DMS79 (cell line): ENCODE results near the gene PRIM1.
"Not testable (repeated sequence)": the region's sequence is repeated elsewhere in the genome, so short reads cannot be mapped to it uniquely, and the experiment has no call there.

Experiments
- DNase-seq: peaks from one replicate; lab custom pipeline; 2025; lab: John Stamatoyannopoulos, UW

The PRIM1 gene

DNA sequence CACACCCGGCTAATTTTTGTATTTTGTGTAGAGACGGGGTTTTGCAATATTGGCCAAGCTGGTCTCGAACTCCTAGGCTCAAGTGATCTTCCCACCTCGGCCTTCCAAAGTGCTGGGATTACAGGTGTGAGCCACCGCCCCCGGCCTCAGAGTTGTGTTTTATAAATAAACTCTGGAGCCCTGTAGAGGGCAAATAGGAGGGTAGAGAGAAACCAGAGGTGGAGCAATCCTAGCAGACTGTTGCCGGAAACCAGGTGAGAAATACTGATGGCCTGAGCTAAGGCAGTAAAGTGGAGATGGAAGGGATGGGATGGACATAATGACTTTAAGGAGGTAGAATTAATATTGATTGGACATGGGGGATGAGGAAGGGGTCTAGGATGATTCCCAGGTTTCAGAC is 8.3 kb upstream of the PRIM1 start:
- DNase-seq: no peak

DNA sequence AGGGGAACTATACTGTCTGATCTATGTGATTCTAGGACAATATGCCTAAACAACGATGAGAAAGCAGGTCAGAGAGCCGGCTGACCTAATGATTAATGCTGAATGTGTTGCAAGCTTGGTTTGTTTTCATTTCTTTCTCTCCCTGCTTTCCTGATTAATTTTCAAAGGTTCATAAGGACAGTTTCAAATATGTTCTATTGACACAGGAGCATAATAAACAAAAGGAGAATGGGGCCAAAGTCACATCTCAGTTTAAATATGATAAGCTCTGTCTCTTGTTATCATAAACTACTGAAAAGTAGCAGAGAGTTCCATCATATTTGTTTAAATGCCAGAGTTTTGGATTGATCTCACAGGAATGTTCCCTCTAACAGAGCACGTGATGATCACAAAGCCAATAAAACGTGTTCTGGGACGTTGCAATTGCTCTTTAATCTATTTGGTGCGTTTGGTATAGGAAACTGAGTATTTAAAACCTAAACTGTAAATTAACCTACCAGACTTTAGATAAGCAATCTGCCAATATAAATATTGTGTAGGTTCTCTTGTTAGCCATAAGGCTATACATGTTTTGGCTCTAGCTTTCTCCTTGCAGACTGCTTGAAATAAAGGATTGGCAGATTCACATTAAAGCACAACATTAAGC is 7.3 kb upstream of the PRIM1 start:
- DNase-seq: no peak

DNA sequence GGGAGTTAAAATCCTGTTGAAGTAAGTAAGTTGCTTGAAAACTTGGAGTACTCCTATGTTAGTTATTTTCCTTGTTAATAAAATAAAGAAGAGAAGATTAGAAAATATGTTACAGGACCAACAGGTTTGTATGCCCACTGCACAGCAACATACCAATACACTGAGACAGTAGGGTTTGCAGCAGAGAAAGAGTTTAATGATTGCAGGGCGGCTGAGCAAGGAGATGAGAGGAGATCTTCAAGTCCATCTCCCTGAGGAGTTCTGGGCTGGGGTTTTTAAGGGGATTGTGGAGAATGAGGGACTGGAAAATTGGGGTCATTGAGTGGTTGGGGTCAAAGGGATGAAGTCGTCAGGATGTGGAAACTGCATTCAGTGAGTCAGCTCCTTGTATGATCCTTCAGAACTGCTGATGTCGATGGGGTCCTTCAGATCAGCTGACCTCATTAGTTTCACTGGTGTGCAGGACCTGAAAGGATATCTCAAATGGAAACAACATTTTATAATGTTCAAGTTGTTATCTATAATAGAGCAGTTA is 6.7 kb upstream of the PRIM1 start:
- no peak for DNase-seq

DNA sequence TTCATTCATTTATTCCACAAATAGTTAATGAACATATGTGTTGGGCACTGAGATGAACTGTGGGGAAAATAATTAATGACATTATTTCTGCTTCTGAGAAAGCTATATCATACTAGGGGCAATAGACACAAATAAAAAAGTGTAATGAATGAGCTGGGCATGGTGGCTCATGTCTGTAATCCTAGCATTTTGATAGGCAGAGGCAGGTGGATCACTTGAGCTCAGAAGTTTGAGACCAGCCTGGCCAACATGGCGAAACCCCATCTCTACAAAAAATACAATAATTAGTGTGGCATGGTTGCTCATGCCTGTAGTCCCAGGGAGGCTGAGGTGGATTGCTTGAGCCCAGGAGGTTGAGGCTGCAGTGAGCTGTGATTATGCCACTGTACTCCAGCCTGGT is 5.8 kb upstream of the PRIM1 start:
- DNase-seq: not testable (repeated sequence)

DNA sequence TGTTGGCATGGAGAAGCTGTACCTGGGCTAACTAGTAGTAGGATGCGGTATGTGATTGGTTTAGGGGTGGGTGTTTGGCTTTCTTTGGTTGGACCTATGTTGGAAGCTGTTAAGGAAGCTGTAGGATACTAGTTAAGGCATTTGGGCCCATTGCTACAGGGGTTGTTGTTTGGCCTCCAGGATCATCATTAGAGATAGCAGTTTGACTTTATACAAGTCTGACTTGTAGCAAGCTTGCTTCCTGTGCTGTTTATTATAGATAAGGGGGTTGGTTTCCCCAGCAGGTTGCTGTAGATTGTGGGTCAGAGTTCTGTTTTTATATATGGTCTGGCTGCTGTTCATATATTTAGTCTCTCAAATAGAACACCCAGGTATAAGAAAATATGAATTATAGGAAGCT is 1.4 kb upstream of the PRIM1 start:
- no peak for DNase-seq

DNA sequence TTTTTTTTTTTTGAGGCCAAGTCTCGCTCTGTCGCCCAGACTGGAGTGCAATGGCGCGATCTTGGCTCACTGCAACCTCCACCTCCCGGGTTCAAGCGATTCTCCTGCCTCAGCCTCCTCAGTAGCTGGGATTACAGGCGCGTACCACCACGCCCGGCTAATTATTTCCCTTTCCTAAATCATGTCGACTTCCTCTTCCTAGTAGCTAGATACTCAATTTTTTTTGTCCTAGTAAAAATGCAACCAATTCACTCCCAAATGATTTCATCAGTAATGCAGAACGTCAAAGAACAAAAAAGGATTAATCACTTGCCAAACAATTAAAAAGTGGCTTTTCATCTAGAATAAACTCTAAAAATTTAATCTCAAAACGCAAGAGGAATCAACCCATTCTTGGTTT is 1.5 kb downstream of the PRIM1 start:
- not testable (repeated sequence) for DNase-seq

DNA sequence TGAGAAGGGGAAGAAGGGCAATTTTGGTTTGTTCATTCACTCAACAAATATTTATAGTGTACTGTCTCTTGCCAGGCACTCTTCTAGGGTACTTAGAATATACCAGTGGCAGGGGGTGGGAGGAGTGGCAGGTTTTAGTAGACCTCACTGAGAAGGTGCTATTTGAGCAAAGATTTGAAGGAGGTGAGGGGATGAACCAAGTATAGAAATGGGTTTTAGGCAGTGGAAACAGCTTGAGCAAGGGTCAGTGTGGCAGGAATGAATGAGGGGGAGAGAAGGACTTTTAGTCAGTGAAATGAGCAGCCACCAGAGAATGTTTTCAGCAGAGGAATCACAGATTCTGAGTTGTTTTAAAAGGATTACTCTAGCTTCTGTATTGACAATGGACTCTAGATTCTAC is 2.3 kb downstream of the PRIM1 start:
- DNase-seq: no peak

DNA sequence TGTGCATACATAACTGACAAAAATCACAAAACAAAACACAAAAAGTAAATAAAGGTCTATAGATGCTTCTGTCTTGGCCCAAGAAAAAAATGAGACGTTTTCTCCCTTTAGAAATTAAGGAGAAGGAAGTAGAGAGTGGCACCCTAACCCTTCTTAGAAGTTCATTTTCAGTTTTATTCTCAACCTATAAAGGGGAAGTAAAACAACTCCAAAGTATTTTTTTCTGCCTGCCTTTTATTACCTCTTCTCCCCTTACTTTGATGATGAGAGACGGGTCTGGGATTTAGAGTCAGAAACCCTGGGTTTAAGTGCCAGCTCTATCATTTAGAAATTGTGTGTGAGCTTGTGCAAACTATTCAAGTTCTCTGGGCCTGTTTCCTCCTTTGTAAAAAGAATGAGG is 2.8 kb downstream of the PRIM1 start:
- no peak for DNase-seq

DNA sequence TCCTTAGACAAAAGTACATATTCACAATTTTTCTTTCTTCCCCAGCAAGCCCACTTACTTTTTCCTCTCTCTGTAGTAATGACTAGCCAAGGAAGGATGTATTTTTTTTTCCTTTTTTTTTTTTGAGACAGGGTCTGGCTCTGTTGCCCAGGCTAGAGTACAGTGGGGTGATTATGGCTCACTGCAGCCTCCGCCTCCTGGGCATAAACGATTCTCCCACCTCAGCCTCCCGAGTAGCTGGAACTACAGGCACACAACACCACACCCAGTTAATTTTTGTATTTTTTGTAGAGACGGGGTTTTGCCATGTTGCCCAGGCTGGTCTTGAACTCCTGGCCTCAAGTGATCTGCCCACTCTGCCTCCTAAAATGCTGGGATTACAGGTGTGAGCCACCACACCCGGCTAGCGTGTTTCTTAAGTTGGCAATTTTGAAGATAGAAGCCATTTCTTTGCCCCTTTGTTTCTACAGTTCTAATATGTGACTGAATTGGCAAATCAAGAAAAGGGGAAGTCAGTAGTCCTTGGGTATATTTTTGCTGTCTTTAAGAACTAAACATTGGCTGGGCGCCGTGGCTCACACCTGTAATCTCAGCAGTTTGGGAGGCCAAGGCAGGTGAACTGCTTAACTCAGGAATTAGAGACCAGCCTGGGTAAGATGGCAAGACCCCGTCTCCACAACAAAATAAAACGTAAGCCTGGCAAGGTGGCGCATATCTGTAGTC is 23.8 kb downstream of the PRIM1 start:
- DNase-seq: no peak

DNA sequence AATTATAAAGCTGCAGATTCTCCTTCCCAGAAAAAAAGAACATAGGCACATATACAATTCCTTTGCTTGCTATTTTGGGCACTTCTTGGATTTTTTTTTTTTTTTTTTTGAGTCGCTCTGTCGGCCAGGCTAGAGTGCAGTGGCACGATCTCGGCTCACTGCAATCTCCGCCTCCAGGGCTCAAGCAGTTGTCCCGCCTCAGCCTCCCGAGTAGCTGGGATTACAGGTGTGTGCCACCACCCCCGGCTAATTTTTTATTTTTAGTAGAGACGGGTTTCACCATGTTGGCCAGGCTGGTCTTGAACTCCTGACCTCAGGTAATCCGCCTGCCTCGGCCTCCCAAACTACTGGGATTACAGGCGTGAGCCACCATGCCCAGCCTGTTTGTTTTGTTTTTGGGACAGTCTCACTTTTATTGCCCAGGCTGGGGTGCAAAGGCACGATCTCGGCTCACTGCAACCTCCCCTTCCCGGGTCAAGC is 25.9 kb downstream of the PRIM1 start:
- not testable (repeated sequence) for DNase-seq

DNA sequence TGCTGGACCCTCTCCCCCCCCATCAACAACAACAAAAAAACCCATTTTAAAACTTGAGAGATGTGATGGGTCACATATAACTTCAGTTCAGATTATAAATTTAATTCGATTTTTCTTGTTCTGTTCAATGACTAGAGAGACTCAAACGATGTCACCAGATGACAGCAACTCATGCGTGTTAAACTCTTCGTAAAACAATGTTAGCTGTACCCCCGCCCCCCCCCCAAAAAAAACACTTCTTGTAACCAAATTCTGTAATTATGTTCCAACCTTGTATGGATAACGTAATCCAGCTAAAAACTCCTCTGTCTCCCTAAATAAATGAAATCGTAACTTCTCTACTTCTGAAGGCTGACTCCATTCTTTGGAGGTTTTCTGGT is 26.4 kb downstream of the PRIM1 start:
- DNase-seq: no peak

DNA sequence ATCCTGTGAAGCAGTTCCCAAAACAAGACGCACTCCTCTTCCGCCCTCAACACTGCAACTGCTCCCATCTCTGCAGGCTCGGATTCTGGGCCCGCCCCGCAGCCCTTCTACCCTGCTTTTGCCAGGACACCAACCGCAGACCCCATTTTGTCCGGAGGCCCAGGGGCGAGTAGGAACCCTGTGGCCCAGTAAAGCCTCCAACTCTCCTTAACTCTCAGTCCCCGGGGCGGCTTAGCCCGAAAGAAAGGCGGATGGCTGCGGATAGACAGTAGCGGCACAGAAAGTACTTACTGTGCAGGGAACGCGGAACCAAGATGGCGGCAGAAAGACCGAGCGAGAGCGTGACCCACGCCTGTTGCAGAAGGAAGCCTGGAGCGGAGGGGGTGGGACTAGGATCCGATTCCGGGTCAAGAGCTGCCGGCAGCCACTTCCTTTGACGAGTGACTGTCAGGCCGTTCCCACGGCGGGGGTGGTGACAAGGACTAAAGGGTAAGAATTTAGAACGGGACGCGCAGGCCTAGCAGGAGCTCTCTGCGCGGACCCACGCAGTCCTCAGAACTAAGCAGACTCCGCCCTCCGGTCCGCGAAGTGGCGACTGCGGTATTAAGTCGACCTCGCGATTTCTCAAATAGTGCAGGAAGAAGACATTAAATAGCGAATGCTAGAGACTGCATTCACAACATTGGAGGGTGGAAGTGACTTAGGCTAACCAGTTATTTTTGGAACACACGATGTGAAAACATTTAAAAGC is 27.0 kb downstream of the PRIM1 start, which contains the start of gene NACA:
Gene NACA (minus strand): TSS at position 328 of the 751 bp plus-strand sequence. CDS start 778 bp downstream, outside the sequence.
- peak; percentile 78 for DNase-seq

DNA sequence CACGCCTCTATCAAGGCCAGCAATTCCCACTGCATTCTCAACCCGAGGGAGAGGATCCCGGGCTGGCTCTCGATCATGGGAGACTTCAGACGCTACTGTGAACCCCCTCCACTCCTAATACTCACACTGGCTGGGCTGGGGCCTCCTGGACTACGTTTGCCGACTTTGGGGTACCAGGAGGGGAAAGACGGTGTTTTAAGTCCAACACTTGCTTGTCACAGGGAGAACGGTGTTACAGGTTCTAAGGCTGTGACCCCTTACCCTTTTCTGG is 27.5 kb downstream of the PRIM1 start:
- no peak for DNase-seq

DNA sequence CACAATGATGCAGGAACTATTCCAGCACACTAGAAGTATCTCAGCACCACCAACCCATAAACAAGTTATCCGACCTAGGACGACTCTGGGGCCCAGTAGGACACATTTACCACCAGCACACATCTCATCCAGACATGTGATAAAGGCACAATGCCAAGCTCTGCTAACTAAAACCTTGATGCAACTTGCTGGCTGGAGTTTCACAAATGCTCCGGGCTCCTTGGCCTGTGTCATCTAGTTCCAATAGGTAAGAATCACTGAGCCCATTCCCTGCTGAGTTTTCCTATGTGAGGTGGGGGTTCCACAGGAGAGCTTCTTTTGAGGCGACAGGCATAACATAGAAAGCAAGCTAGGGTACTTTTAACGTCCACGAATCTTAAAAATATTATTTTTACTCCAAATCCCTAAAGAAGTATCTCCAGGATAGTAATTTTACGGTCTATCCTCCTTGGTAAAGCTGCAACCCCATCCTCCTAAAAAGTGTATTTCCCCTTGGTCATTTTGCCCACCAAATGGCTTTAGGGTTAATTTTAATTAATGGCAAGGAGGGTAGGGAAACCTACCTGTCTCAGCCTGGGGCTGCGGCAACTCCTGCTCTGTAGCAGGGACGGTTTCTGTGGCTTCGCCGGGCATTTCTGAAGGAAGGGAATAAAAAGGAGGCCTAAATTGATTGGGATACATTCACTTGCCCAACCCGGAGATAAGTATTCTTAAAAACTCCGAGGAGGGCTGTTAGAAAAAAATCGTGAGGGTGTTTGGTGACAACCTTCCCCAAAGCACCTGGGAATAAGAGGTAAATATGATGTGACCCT is 28.0 kb downstream of the PRIM1 start:
- DNase-seq: no peak

DNA sequence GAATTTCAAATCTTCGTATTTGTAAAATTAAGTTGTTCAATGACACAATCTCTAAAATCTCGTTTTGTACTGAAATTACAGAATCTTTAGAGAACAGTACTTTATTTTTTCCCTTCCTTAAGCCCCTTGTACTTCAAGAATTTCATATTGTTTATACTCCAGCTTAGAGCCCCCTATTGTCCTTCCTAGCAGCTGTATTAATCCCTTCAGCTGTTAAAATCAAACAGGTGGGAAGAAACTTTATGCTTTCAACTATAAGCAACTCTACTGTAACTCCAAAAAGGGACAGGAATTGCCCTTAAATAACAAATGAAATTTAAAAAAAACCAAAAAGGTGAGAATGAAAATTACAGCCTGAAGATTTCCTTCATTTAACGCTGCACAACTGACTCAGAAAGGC is 28.8 kb downstream of the PRIM1 start:
- no peak for DNase-seq

DNA sequence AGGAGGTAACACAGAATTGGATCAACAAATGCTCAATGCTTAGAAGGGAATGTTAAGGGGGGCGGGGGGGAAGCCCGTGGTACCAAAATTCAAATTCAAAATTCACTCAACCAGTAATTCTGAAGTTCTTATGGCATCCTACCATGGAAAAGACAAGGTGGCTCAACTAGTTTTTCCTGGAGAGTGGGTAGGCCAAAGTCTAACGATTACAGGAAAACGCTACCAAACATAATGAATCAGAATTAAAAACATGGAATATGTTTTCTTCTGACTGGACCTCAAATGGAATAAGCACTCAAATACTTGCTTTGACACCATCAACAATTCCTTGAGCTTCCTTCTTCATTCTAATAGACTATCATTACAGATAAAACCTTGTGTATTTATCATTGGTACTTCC is 29.3 kb downstream of the PRIM1 start:
- no peak for DNase-seq

DNA sequence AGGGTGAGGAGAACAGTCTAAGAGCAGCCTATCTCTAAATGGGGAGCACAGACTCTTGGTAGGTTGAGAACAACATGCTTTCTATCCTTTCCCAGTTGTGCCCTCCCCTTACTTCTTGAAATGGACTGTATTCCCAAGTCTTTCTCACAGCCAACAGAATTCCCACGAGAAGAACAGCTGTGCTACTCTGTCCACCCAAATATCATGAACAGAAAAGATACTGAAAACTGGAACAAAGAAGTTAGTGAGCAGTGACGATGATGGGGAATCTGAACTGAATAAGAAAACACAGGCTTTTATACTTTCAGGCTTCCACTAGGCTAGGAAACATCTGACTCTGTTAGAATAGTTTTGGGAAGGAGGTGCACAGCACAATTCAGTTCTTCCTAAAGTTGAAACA is 30.4 kb downstream of the PRIM1 start:
- no peak for DNase-seq

DNA sequence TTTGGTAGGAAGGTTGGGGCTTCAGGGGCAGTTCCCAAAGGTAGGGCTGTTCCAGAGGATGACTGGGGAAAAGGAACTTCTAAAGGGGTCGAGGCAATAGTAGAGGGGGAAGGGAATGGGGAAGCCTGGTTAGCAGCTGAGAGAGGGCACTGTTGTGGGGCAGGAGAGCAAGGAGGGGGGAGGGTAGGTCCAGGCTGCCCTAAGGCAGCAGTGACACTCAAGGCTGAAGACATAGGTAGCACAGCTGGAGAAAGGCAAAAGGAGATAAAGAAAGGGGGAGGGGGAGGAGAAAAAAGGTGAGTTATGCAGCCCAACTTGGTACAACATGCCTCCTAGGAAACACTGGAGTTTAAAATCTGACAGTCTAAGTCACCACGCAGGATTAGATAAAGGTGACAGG is 30.9 kb downstream of the PRIM1 start:
- DNase-seq: no peak

DNA sequence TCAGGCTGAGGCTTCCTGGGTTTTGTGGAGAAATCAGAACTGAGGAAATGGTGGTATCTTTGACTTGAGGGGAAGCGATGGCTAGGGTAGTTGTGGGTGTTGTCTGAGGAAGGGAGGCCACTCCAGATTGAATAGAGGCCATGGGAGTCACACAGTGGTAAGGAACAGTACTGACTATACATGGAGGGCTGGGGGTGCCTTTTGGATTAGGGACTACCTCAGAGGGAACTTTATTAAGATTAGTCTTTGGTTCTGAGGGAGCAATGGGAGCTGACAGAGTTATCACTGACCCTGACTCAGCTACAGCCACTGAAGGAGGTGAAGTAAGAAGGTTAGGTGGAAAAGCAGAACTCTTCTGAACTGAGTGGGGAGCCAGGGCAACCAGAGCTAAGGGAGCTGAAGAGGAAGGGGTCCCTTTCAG is 31.4 kb downstream of the PRIM1 start:
- no peak for DNase-seq

DNA sequence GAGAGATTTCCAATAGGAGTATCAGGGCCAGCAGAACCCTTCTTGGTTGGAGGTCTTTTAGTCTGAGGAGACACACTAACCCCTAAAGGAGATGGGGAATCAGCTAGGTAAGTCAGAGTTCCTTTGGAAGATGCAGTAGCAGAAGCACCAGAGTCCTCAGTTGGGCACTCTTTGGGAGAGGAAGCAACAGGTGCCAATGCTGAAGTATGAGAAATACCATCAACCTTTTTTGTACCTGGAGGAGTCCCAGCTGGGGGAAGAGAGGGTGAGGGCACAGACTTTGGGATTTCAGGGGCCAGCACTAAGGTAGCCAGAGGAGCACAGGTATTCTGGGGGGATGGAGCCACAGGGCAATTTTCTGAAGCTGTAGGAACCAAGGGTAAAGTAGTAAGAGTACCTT is 33.1 kb downstream of the PRIM1 start:
- no peak for DNase-seq

DNA sequence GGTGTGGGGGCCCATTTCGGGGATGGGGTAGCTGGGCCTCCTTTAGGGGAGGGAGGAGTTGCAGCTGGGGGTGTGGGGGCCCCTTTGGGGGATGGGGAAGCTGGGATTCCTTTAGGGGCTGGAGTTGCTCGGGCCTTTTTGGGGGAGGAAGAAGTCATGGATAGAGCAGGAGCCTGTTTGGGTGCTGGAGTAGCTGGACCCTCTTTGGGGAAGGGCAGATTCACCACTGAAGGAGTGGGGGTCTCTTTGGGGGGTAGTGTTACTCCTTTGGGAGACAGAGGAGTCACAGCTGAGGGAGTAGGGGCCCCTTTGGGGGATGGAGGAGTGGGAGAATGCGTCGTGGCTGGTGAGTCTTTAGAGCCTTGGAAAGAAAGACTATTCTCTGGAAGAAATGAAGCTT is 33.5 kb downstream of the PRIM1 start:
- no peak for DNase-seq

DNA sequence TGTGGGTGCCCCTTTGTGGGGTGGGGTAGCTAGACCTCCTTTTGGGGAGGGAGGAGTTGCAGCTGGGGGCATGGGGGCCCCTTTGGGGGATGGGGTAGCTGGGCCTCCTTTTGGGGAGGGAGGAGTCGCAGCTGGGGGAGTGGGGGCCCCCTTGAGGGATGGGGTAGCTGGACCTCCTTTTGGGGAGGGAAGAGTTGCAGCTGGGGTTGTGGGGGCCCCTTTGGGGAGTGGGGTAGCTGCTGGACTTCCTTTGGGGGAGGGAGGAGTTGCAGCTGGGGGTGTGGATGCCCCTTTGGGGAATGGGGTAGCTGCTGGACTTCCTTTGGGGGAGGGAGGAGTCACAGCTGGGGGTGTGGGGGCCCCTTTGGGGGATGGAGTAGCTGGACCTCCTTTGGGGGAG is 34.0 kb downstream of the PRIM1 start:
- DNase-seq: no peak
